GM12878 (cell line): ENCODE measurements around the gene CENPP. TPM values are rescaled to one million over a fixed set of nuclear protein-coding genes. Genes with fewer than 3 reads are reported as not detected.
"Not testable (repeated sequence)": the region's sequence is repeated elsewhere in the genome, so short reads cannot be mapped to it uniquely, and the experiment has no call there.

Experiments used
- ATAC-seq: fragments of 200-7000 bp; cut with Tn5 transposase; 3 replicates; pipeline ENCODE4 v1.9.1; 2020; ENCODE audit warnings: mild to moderate bottlenecking, moderate library complexity
- BruUV-seq: library from RNA; stranded (reverse); fragments of 400-500 nt; replicated peaks from 2 replicates; lab custom pipeline; 2021; lab: Mats Ljungman, UMichigan
- CTCF ChIA-PET: fragments of 300-600 bp; sonication (Branson Sonifier 250); formaldehyde crosslinking; extraction: SDS; loops from one replicate; lab custom pipeline; 2021; ENCODE audit warnings: inconsistent platforms; lab: Yijun Ruan, JAX
- POLR2A ChIA-PET: fragments of 350-600 bp; formaldehyde crosslinking; extraction: SDS; loops from one replicate; lab custom pipeline; 2021; ENCODE audit warnings: inconsistent platforms; lab: Charles Lee
- RAD21 ChIA-PET: fragments of 300-600 bp; sonication (Branson Sonifier 250); formaldehyde crosslinking; loops from one replicate; lab custom pipeline; 2023; ENCODE audit warnings: antibody characterized with exemption; ENCODE audit not compliant: unreplicated experiment; lab: Charles Lee
- SMC1A ChIA-PET: fragments of 300-600 bp; sonication (Branson Sonifier 250); formaldehyde crosslinking; loops from one replicate; lab custom pipeline; 2023; ENCODE audit not compliant: unreplicated experiment, uncharacterized antibody; lab: Charles Lee
- DNase-seq: peaks from one replicate; pipeline ENCODE4 v3.0.0-alpha.2; 2011; ENCODE audit warnings: low read depth, low spot score
- FAIRE-seq: peaks from 3 replicates; lab custom pipeline; 2011; peaks lifted over from hg19 to GRCh38; lab: Jason Lieb, UNC
- H2AFZ ChIP-seq: 2 replicates; pipeline ENCODE4 v1.6.0; 2011; ENCODE audit warnings: low read depth, low read length, control low read depth; ENCODE audit not compliant: control insufficient read depth
- H3K27ac ChIP-seq: 2 replicates; pipeline ENCODE4 v1.5.1; 2011; ENCODE audit warnings: control low read depth; ENCODE audit not compliant: control insufficient read depth, insufficient read depth
- H3K27me3 ChIP-seq, 2 experiments: replicated peaks in 1 of 2; 2 replicates each; pipeline versions ENCODE4 v1.6.0 to v1.6.1; 2011; ENCODE audit warnings: low read length in 1 of 2; ENCODE audit not compliant: control insufficient read depth in 2 of 2, insufficient read depth in 2 of 2
- H3K36me3 ChIP-seq, 2 experiments: 2 replicates each; pipeline ENCODE4 v1.5.1; 2011; ENCODE audit warnings: low read length in 1 of 2; ENCODE audit not compliant: control insufficient read depth in 2 of 2, insufficient read depth in 2 of 2
- H3K4me1 ChIP-seq: 2 replicates; pipeline ENCODE4 v1.6.1; 2011; ENCODE audit warnings: mild to moderate bottlenecking, low read length, moderate library complexity, mixed read lengths; ENCODE audit not compliant: control insufficient read depth, insufficient read depth
- H3K4me2 ChIP-seq: 2 replicates; pipeline ENCODE4 v1.6.0; 2011; ENCODE audit warnings: control low read depth; ENCODE audit not compliant: control insufficient read depth, insufficient read depth
- H3K4me3 ChIP-seq: fragments of 200-600 bp; sonication (generic); 2 replicates; pipeline ENCODE4 v1.5.1; 2016
- H3K79me2 ChIP-seq: 2 replicates; pipeline ENCODE4 v1.6.0; 2011; ENCODE audit warnings: low read length; ENCODE audit not compliant: control insufficient read depth, insufficient read depth
- H3K9ac ChIP-seq: 2 replicates; pipeline ENCODE4 v1.8.0; 2011; ENCODE audit warnings: low read length, control low read depth, mixed read lengths; ENCODE audit not compliant: control insufficient read depth, insufficient read depth
- H3K9me3 ChIP-seq: replicated peaks from 3 replicates; pipeline ENCODE4 v1.5.1; 2011; ENCODE audit warnings: mild to moderate bottlenecking, low read length; ENCODE audit not compliant: control insufficient read depth, insufficient read depth
- H4K20me1 ChIP-seq: 2 replicates; pipeline ENCODE4 v1.6.0; 2011; ENCODE audit not compliant: control insufficient read depth, insufficient read depth
- BCL3 ChIP-seq: IDR thresholded peaks from 2 replicates; pipeline ENCODE4 v1.6.1; 2011; ENCODE audit warnings: borderline replicate concordance, low read depth, mild to moderate bottlenecking, moderate library complexity, low read length; ENCODE audit not compliant: insufficient read depth, poor library complexity, severe bottlenecking
- NFIC ChIP-seq: IDR thresholded peaks from 2 replicates; pipeline ENCODE4 v1.6.1; 2012; ENCODE audit warnings: low read depth, mild to moderate bottlenecking, inconsistent platforms, low read length, moderate library complexity
- YBX1 ChIP-seq: fragments of 450-650 bp; IDR thresholded peaks from 2 replicates; pipeline ENCODE4 v1.6.1; 2016; ENCODE audit warnings: antibody characterized with exemption
- ZZZ3 ChIP-seq: IDR thresholded peaks from 2 replicates; pipeline ENCODE4 v1.6.1; 2011; ENCODE audit warnings: low read depth; ENCODE audit not compliant: control insufficient read depth, insufficient read length
- WGBS: methylation state at CpG from one replicate; pipeline ENCODE4 v1.1.6; 2016; ENCODE audit warnings: low lambda C conversion rate; ENCODE audit not compliant: insufficient replicate concordance, insufficient coverage; ENCODE audit errors: missing lambda C conversion rate; 5-methylcytosine and 5-hydroxymethylcytosine counted together
- in situ Hi-C: fragments of 300-500 bp; cut with MboI; formaldehyde crosslinking; loops from 9 replicates; pipeline ENCODE4 v1.14.3; 2018; ENCODE audit warnings: mixed read lengths
- intact Hi-C: fragments of 100-400 bp; cut with micrococcal nuclease; formaldehyde crosslinking; loops from one replicate; pipeline ENCODE4 v1.14.2; 2022; ENCODE audit not compliant: unreplicated experiment
- polyA plus RNA-seq, 11 experiments: library from polyadenylated mRNA; depleted of rRNA in 4 of 11; unstranded in 6 of 11; stranded (reverse) in 5 of 11; fragments of >200 nt; fragmentation: Nextera tagmentation in 4 of 11; fragmentation: Illumina TruSeq in 1 of 11; extraction: Ambion mirVana in 4 of 11; extraction: Trizol in 1 of 11; gene quantifications; 1 replicate in 1 of 11; 2 replicates in 10 of 11; pipeline versions ENCODE4 v1.2.1 to v1.2.3, GENCODE V29; 2011 to 2016; ENCODE audit warnings: inconsistent platforms in 2 of 11, missing spikeins in 2 of 11, low read depth in 1 of 11
- total RNA-seq, 4 experiments: library from RNA; depleted of rRNA in 3 of 4; stranded (reverse); fragments of >200 nt in 3 of 4; fragmentation: Illumina TruSeq in 1 of 4; extraction: Trizol in 1 of 4; gene quantifications; 2 replicates each; pipeline versions ENCODE4 v1.2.1 to v1.2.3, GENCODE V29; 2013 to 2021

Gene CENPP
- total and polyA plus RNA-seq, 10 of the 15 experiments (the other 5 are each of a cell fraction or from before 2014, with no cell fraction given), result 9.4 to 31.4 (median 19.8) TPM

GRCh38 chr9:92620845-92621244 lies 295.1 kb downstream of the CENPP start:
- H3K4me3 ChIP-seq, result no peak overlapping the region
- peaks cover 12 to 17% of the 10 kb centered on the region in 2 experiments for H3K36me3 ChIP-seq
- TF ChIP-seq NFIC (no peak), BCL3 (no peak), ZZZ3 (no peak), YBX1 (no peak)
- TF ChIP-seq, all 136 proteins: peak for 0
- in situ Hi-C loops (no loop called here), intact Hi-C loops (no loop called here)
- Histone ChIP-seq H3K27me3 (no peaks in the 10 kb centered on the region), H3K9ac (no peak overlapping the region), H3K27ac (no peak overlapping the region), H4K20me1 (no peaks in the 10 kb centered on the region), H3K79me2 (no peaks in the 10 kb centered on the region), H3K9me3 (no peaks in the 10 kb centered on the region), H2AFZ (no peak overlapping the region), H3K4me2 (no peak overlapping the region), H3K4me1 (no peaks in the 10 kb centered on the region)
- DNase-seq (no peak), FAIRE-seq (no peak), ATAC-seq (no peak)
- SMC1A ChIA-PET, result interaction anchor here (0.6 kb wide), 1 partner anchor 170 kb away, joined by 3 read pairs; no protein-coding TSS in a partner anchor
- POLR2A ChIA-PET, result no interaction called here
- WGBS, result 99% methylated on average over 5 of the region's 5 CpGs
- BruUV-seq, result no TSS peak
- CTCF ChIA-PET, result interaction anchor here (0.9 kb wide), 1 partner anchor 12 kb away, joined by 4 read pairs; no protein-coding TSS in a partner anchor
- RAD21 ChIA-PET, result interaction anchor here (0.6 kb wide), 1 partner anchor 307 kb away, joined by 3 read pairs; no protein-coding TSS in a partner anchor

- in situ Hi-C loops, DNase-seq, H3K9me3 ChIP-seq, H3K79me2 ChIP-seq, H3K9ac ChIP-seq, FAIRE-seq, H3K4me1 ChIP-seq, H3K4me2 ChIP-seq, intact Hi-C loops, H2AFZ ChIP-seq, RAD21 ChIA-PET, H3K27me3 ChIP-seq, H4K20me1 ChIP-seq, ATAC-seq, H3K4me3 ChIP-seq, H3K36me3 ChIP-seq, H3K27ac ChIP-seq, CTCF ChIA-PET, SMC1A ChIA-PET, POLR2A ChIA-PET, BruUV-seq: not testable (repeated sequence)
- WGBS, result 100% methylated on average over 3 of the region's 3 CpGs
Measured at GRCh38 chr9:92623936-92624335, 298.2 kb downstream of the CENPP start.
